GM12878 (cell line): ENCODE data around the gene LRRC8D. TPM values are rescaled to one million over a fixed set of nuclear protein-coding genes. Genes with fewer than 3 reads are reported as not detected.

ENCODE experiments used
- ATAC-seq: fragments of 200-7000 bp; cut with Tn5 transposase; 3 replicates; pipeline ENCODE4 v1.9.1; 2020; ENCODE audit warnings: mild to moderate bottlenecking, moderate library complexity
- BruUV-seq: library from RNA; stranded (reverse); fragments of 400-500 nt; replicated peaks from 2 replicates; lab custom pipeline; 2021; lab: Mats Ljungman, UMichigan
- CTCF ChIA-PET: fragments of 300-600 bp; sonication (Branson Sonifier 250); formaldehyde crosslinking; extraction: SDS; loops from one replicate; lab custom pipeline; 2021; ENCODE audit warnings: inconsistent platforms; lab: Yijun Ruan, JAX
- POLR2A ChIA-PET: fragments of 350-600 bp; formaldehyde crosslinking; extraction: SDS; loops from one replicate; lab custom pipeline; 2021; ENCODE audit warnings: inconsistent platforms; lab: Charles Lee
- RAD21 ChIA-PET: fragments of 300-600 bp; sonication (Branson Sonifier 250); formaldehyde crosslinking; loops from one replicate; lab custom pipeline; 2023; ENCODE audit warnings: antibody characterized with exemption; ENCODE audit not compliant: unreplicated experiment; lab: Charles Lee
- SMC1A ChIA-PET: fragments of 300-600 bp; sonication (Branson Sonifier 250); formaldehyde crosslinking; loops from one replicate; lab custom pipeline; 2023; ENCODE audit not compliant: unreplicated experiment, uncharacterized antibody; lab: Charles Lee
- DNase-seq: peaks from one replicate; pipeline ENCODE4 v3.0.0-alpha.2; 2011; ENCODE audit warnings: low read depth, low spot score
- FAIRE-seq: peaks from 3 replicates; lab custom pipeline; 2011; peaks lifted over from hg19 to GRCh38; lab: Jason Lieb, UNC
- H2AFZ ChIP-seq: 2 replicates; pipeline ENCODE4 v1.6.0; 2011; ENCODE audit warnings: low read depth, low read length, control low read depth; ENCODE audit not compliant: control insufficient read depth
- H3K27ac ChIP-seq: 2 replicates; pipeline ENCODE4 v1.5.1; 2011; ENCODE audit warnings: control low read depth; ENCODE audit not compliant: control insufficient read depth, insufficient read depth
- H3K27me3 ChIP-seq, 2 experiments: replicated peaks in 1 of 2; 2 replicates each; pipeline versions ENCODE4 v1.6.0 to v1.6.1; 2011; ENCODE audit warnings: low read length in 1 of 2; ENCODE audit not compliant: control insufficient read depth in 2 of 2, insufficient read depth in 2 of 2
- H3K36me3 ChIP-seq, 2 experiments: 2 replicates each; pipeline ENCODE4 v1.5.1; 2011; ENCODE audit warnings: low read length in 1 of 2; ENCODE audit not compliant: control insufficient read depth in 2 of 2, insufficient read depth in 2 of 2
- H3K4me1 ChIP-seq: 2 replicates; pipeline ENCODE4 v1.6.1; 2011; ENCODE audit warnings: mild to moderate bottlenecking, low read length, moderate library complexity, mixed read lengths; ENCODE audit not compliant: control insufficient read depth, insufficient read depth
- H3K4me2 ChIP-seq: 2 replicates; pipeline ENCODE4 v1.6.0; 2011; ENCODE audit warnings: control low read depth; ENCODE audit not compliant: control insufficient read depth, insufficient read depth
- H3K4me3 ChIP-seq: fragments of 200-600 bp; sonication (generic); 2 replicates; pipeline ENCODE4 v1.5.1; 2016
- H3K79me2 ChIP-seq: 2 replicates; pipeline ENCODE4 v1.6.0; 2011; ENCODE audit warnings: low read length; ENCODE audit not compliant: control insufficient read depth, insufficient read depth
- H3K9ac ChIP-seq: 2 replicates; pipeline ENCODE4 v1.8.0; 2011; ENCODE audit warnings: low read length, control low read depth, mixed read lengths; ENCODE audit not compliant: control insufficient read depth, insufficient read depth
- H3K9me3 ChIP-seq: replicated peaks from 3 replicates; pipeline ENCODE4 v1.5.1; 2011; ENCODE audit warnings: mild to moderate bottlenecking, low read length; ENCODE audit not compliant: control insufficient read depth, insufficient read depth
- H4K20me1 ChIP-seq: 2 replicates; pipeline ENCODE4 v1.6.0; 2011; ENCODE audit not compliant: control insufficient read depth, insufficient read depth
- E2F4 ChIP-seq: IDR thresholded peaks from 2 replicates; pipeline ENCODE4 v1.6.1; 2012; ENCODE audit warnings: low read depth, low read length, improper control_type of control experiment
- MTA3 ChIP-seq: IDR thresholded peaks from 2 replicates; pipeline ENCODE4 v1.6.1; 2012; ENCODE audit warnings: low read length, inconsistent platforms, borderline replicate concordance
- NR2C1 ChIP-seq: fragments of 450-650 bp; IDR thresholded peaks from 2 replicates; pipeline ENCODE4 v1.6.1; 2017; ENCODE audit warnings: antibody characterized with exemption, mild to moderate bottlenecking, moderate library complexity
- SRF ChIP-seq, 2 experiments: IDR thresholded peaks; 2 replicates each; pipeline ENCODE4 v1.6.1; 2011; ENCODE audit warnings: low read depth in 2 of 2, low read length in 2 of 2, mild to moderate bottlenecking in 1 of 2, moderate library complexity in 1 of 2
- STAT3 ChIP-seq: IDR thresholded peaks from 2 replicates; pipeline ENCODE4 v1.6.1; 2011; ENCODE audit warnings: low read depth, low read length, improper control_type of control experiment
- WGBS: methylation state at CpG from one replicate; pipeline ENCODE4 v1.1.6; 2016; ENCODE audit warnings: low lambda C conversion rate; ENCODE audit not compliant: insufficient replicate concordance, insufficient coverage; ENCODE audit errors: missing lambda C conversion rate; 5-methylcytosine and 5-hydroxymethylcytosine counted together
- in situ Hi-C: fragments of 300-500 bp; cut with MboI; formaldehyde crosslinking; loops from 9 replicates; pipeline ENCODE4 v1.14.3; 2018; ENCODE audit warnings: mixed read lengths
- intact Hi-C: fragments of 100-400 bp; cut with micrococcal nuclease; formaldehyde crosslinking; loops from one replicate; pipeline ENCODE4 v1.14.2; 2022; ENCODE audit not compliant: unreplicated experiment
- polyA plus RNA-seq, 11 experiments: library from polyadenylated mRNA; depleted of rRNA in 4 of 11; unstranded in 6 of 11; stranded (reverse) in 5 of 11; fragments of >200 nt; fragmentation: Nextera tagmentation in 4 of 11; fragmentation: Illumina TruSeq in 1 of 11; extraction: Ambion mirVana in 4 of 11; extraction: Trizol in 1 of 11; gene quantifications; 1 replicate in 1 of 11; 2 replicates in 10 of 11; pipeline versions ENCODE4 v1.2.1 to v1.2.3, GENCODE V29; 2011 to 2016; ENCODE audit warnings: inconsistent platforms in 2 of 11, missing spikeins in 2 of 11, low read depth in 1 of 11
- total RNA-seq, 4 experiments: library from RNA; depleted of rRNA in 3 of 4; stranded (reverse); fragments of >200 nt in 3 of 4; fragmentation: Illumina TruSeq in 1 of 4; extraction: Trizol in 1 of 4; gene quantifications; 2 replicates each; pipeline versions ENCODE4 v1.2.1 to v1.2.3, GENCODE V29; 2013 to 2021

Gene LRRC8D
- total and polyA plus RNA-seq, 10 of the 15 experiments (the other 5 are each of a cell fraction or from before 2014, with no cell fraction given): 5.6 to 44.1 (median 26.8) TPM

- TF ChIP-seq SRF (IDR thresholded peaks at IDR 0.05; ENCODE audit: low read depth in 2 of 2, low read length in 2 of 2): no peak
These were observed 12.3 kb upstream of the LRRC8D start (continued) for GRCh38 chr1:89808441-89809117.

GRCh38 chr1:89809556-89809955 lies 11.3 kb upstream of the LRRC8D start:
- Histone ChIP-seq H3K4me1 (peaks cover 5% of the 10 kb centered on the region; the same call in 1 of the 2 replicates), H3K36me3 (no peaks in the 10 kb centered on the region), H3K27me3 (no peaks in the 10 kb centered on the region; a peak in 1 of 4 replicates), H3K27ac (no peak overlapping the region), H2AFZ (no peak overlapping the region), H3K4me3 (no peak overlapping the region), H3K79me2 (no peaks in the 10 kb centered on the region), H4K20me1 (no peaks in the 10 kb centered on the region), H3K9me3 (no peaks in the 10 kb centered on the region), H3K9ac (no peak overlapping the region), H3K4me2 (no peak overlapping the region)
- RAD21 ChIA-PET: interaction anchor here (1.1 kb wide), 1 partner anchor 177 kb away, joined by 4 read pairs; no protein-coding TSS in a partner anchor
- no peak for TF ChIP-seq E2F4
- TF ChIP-seq NR2C1: no peak
- no peak for TF ChIP-seq MTA3
- TF ChIP-seq STAT3: no peak
- WGBS: 88% methylated on average over 3 of the region's 3 CpGs
- POLR2A ChIA-PET: interaction anchor here (0.6 kb wide), 1 partner anchor 28 kb away, joined by 4 read pairs; no protein-coding TSS in a partner anchor
- no peak for ATAC-seq
- intact Hi-C loops (no loop called here), in situ Hi-C loops (no loop called here)
- SMC1A ChIA-PET: interaction anchor here (0.8 to 5.3 kb wide), 5 partner anchors 11 to 177 kb away, joined by 3 to 41 read pairs (median 6); partner anchors contain the start of gene LRRC8D
- DNase-seq: no peak
- no TSS peak for BruUV-seq
- CTCF ChIA-PET: interaction anchor here (1.3 to 2.5 kb wide), 4 partner anchors 17 to 179 kb away, joined by 6 to 10 read pairs (median 8); no protein-coding TSS in a partner anchor
- FAIRE-seq: no peak
